22Rv1 (cell line): Measurements from ENCODE around the gene VTI1A.

Experiments
- H3K27ac ChIP-seq: fragments of 450-650 bp; 2 replicates; pipeline ENCODE4 v1.5.1; 2017
- CTCF ChIP-seq: fragments of 450-650 bp; IDR thresholded peaks from 2 replicates; pipeline ENCODE4 v1.5.1; 2017; ENCODE audit warnings: mild to moderate bottlenecking
- ZFX ChIP-seq: fragments of 450-650 bp; IDR thresholded peaks from 2 replicates; pipeline ENCODE4 v1.6.1; 2017; ENCODE audit warnings: antibody characterized with exemption, borderline replicate concordance

The VTI1A gene

GRCh38 chr10:112658465-112658864, 211.4 kb downstream of the VTI1A start:
- TF ChIP-seq CTCF (no peak), ZFX (no peak)
- no peak overlapping the region for H3K27ac ChIP-seq

- H3K27ac ChIP-seq, result no peak overlapping the region
- no peak for TF ChIP-seq CTCF
- TF ChIP-seq ZFX, result no peak
These were observed 212.1 kb downstream of the VTI1A start for GRCh38 chr10:112658900-112659638.

GRCh38 chr10:112663234-112664125, 216.5 kb downstream of the VTI1A start:
- no peak overlapping the region for H3K27ac ChIP-seq
- TF ChIP-seq ZFX (no peak), CTCF (no peak)

GRCh38 chr10:112666094-112666493, 219.1 kb downstream of the VTI1A start:
- H3K27ac ChIP-seq, result no peak overlapping the region
- TF ChIP-seq ZFX, result no peak
- no peak for TF ChIP-seq CTCF

- TF ChIP-seq ZFX (no peak), CTCF (no peak)
- H3K27ac ChIP-seq, result no peak overlapping the region
These were observed 223.0 kb downstream of the VTI1A start for GRCh38 chr10:112669989-112670388.

GRCh38 chr10:112671743-112672142, 224.7 kb downstream of the VTI1A start:
- H3K27ac ChIP-seq, result no peak overlapping the region
- no peak for TF ChIP-seq CTCF

GRCh38 chr10:112672706-112673105, 225.7 kb downstream of the VTI1A start:
- H3K27ac ChIP-seq, result no peak overlapping the region
- TF ChIP-seq CTCF (no peak), ZFX (no peak)
